ENCODE data around the gene BRIP1. TPM values are rescaled to one million over a fixed set of nuclear protein-coding genes. Genes with fewer than 3 reads are reported as not detected.

Gene BRIP1
- total RNA-seq, 1 experiment from 2014 or later = 20.2 TPM

DNA sequence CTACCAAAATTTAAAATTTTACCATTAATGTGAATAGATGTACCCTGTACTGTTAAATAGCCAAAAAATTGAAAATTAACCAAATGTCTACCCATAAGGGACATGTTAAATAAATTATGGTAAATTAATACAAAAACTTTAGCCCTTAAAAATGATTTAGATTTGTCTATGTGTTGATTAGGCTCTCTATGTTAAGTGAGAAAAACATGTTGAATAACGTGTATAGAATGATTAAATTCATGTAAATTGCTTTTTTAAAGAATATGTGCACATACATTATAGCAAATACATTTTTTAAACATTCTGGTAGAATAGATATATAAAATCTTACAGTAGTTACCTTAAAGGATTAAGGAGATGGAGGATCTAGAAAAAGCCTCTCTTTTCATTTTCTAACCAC, 59.5 kb downstream of the BRIP1 start:
- no peaks in the 10 kb centered on the region for H3K27me3 Mint-ChIP-seq (ENCODE audit: low read depth)
- H3K27ac ChIP-seq (ENCODE audit: insufficient read length, low read depth, low read length) = no peak overlapping the region
- H3K79me2 ChIP-seq (ENCODE audit: insufficient read depth, low read length) = no peaks in the 10 kb centered on the region
- H2BK5ac ChIP-seq (ENCODE audit: insufficient read length, low read length) = no peak overlapping the region
- no peak overlapping the region for H3K23ac ChIP-seq (ENCODE audit: insufficient read length, low read depth, low read length)
- H3K9me3 ChIP-seq (ENCODE audit: control insufficient read depth, low read depth, low read length) = no peaks in the 10 kb centered on the region
- no peaks in the 10 kb centered on the region for H3K79me1 ChIP-seq (ENCODE audit: insufficient read depth, low read depth, low read length, poor library complexity, severe bottlenecking)
- no peak overlapping the region for H3K9ac ChIP-seq (ENCODE audit: extremely low read depth, insufficient read length, low read length)
- H2AK5ac ChIP-seq (ENCODE audit: insufficient read length, low read length) = no peak overlapping the region
- no peak overlapping the region for H2BK15ac ChIP-seq (ENCODE audit: low read depth, low read length)
- no peak overlapping the region for H3K4me3 Mint-ChIP-seq
- H3K4me1 Mint-ChIP-seq = peaks cover 0 to 5% of the 10 kb centered on the region in 2 experiments; a peak in 3 of 4 replicates
- H3K27me3 ChIP-seq (ENCODE audit: insufficient read depth, low read length) = no peaks in the 10 kb centered on the region
- H4K91ac ChIP-seq (ENCODE audit: insufficient read length, low read depth, low read length) = no peak overlapping the region
- H3K9me3 Mint-ChIP-seq = no peaks in the 10 kb centered on the region
- no peak overlapping the region for H3K56ac ChIP-seq (ENCODE audit: insufficient read length, low read depth, low read length)
- H3K14ac ChIP-seq (ENCODE audit: insufficient read depth, low read length) = no peak overlapping the region
- DNase-seq = no peak
- H2BK12ac ChIP-seq (ENCODE audit: insufficient read length, low read depth, low read length) = no peak overlapping the region
- peaks cover 0 to 15% (median 6%) of the 10 kb centered on the region in 3 experiments; a peak in 4 of 7 replicates for H3K36me3 Mint-ChIP-seq (ENCODE audit: insufficient read depth in 1 of 3, low read depth in 3 of 3)
- no peaks in the 10 kb centered on the region for H3K23me2 ChIP-seq (ENCODE audit: insufficient read length, low read depth, low read length, poor library complexity, severe bottlenecking)
- no CpG with 5 or more reads among the region's 1 CpG for WGBS (ENCODE audit: extremely low coverage, insufficient read length, low lambda C conversion rate)
- no peak overlapping the region for H3K27ac Mint-ChIP-seq
- H2BK120ac ChIP-seq (ENCODE audit: low read depth, low read length, poor library complexity, severe bottlenecking) = no peak overlapping the region
- no peak overlapping the region for H3T11ph ChIP-seq (ENCODE audit: low read length)
- H4K5ac ChIP-seq (ENCODE audit: insufficient read length, low read depth, low read length) = no peak overlapping the region
- no peak overlapping the region for H3K4ac ChIP-seq (ENCODE audit: low read depth, low read length)
- no peak overlapping the region for H3K4me2 ChIP-seq (ENCODE audit: insufficient read depth, insufficient read length, low read length)
- no peak overlapping the region for H2AFZ ChIP-seq (ENCODE audit: low read length)
- TF ChIP-seq, protein P1, sequence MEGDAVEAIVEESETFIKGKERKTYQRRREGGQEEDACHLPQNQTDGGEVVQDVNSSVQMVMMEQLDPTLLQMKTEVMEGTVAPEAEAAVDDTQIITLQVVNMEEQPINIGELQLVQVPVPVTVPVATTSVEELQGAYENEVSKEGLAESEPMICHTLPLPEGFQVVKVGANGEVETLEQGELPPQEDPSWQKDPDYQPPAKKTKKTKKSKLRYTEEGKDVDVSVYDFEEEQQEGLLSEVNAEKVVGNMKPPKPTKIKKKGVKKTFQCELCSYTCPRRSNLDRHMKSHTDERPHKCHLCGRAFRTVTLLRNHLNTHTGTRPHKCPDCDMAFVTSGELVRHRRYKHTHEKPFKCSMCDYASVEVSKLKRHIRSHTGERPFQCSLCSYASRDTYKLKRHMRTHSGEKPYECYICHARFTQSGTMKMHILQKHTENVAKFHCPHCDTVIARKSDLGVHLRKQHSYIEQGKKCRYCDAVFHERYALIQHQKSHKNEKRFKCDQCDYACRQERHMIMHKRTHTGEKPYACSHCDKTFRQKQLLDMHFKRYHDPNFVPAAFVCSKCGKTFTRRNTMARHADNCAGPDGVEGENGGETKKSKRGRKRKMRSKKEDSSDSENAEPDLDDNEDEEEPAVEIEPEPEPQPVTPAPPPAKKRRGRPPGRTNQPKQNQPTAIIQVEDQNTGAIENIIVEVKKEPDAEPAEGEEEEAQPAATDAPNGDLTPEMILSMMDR (conservative IDR thresholded peaks at IDR 0.05) = no peak
- H3K4me1 ChIP-seq (ENCODE audit: insufficient read depth, low read length) = no peaks in the 10 kb centered on the region
- H4K8ac ChIP-seq (replicated peaks; ENCODE audit: insufficient read length, low read depth, low read length) = no peak overlapping the region
- no peak overlapping the region for H2BK20ac ChIP-seq (ENCODE audit: low read depth, low read length, poor library complexity, severe bottlenecking)
- H3K18ac ChIP-seq (ENCODE audit: insufficient read length, low read depth, low read length) = no peak overlapping the region
- H4K20me1 ChIP-seq (ENCODE audit: control insufficient read depth, insufficient read depth, insufficient read length) = no peaks in the 10 kb centered on the region
